ENCODE data around the gene NUDC. TPM values are rescaled to one million over a fixed set of nuclear protein-coding genes. Genes with fewer than 3 reads are reported as not detected.
A peak's percentile ranks its signal among the peaks of the same experiment; 100 is the strongest.

NUDC gene
- total and polyA plus RNA-seq, 9 of the 15 experiments (the other 6 are each of a cell fraction or from before 2014, with no cell fraction given): 9.8 to 234 (median 149) TPM

DNA sequence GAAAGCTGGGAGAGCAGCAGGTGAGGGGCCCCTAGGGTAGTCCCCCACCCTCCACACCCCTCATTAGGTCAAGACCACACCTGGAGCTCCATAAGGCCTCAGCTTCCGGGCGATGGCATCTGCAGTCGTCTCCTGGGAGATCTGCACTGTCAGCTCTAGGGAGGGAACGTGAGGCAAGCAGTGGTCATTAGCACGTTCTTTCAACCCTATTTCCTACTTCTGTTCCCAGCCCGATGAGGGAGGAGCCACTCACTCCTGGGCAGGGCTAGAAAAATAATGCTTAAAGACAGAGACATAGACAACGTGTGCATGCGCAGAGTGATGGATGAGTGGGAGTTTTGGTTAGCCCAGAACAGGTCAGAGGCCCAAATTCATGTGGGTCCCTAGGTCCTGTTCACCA, 29.1 kb downstream of the NUDC start (continued):
- TF ChIP-seq CTCF (IDR thresholded peaks at IDR 0.05 in 2 of 3, conservative IDR thresholded peaks at IDR 0.05 in 1 of 3; ENCODE audit: insufficient read depth in 2 of 3, low read depth in 1 of 3, low read length in 3 of 3): no peak
- TF ChIP-seq CBX8 (IDR thresholded peaks at IDR 0.05; ENCODE audit: borderline replicate concordance, extremely low read depth, low read depth, low read length, poor library complexity, severe bottlenecking): no peak
- no peak for TF ChIP-seq MCM2 (IDR thresholded peaks at IDR 0.05; ENCODE audit: low read depth)
- no peak for TF ChIP-seq HDAC6 (IDR thresholded peaks at IDR 0.05; ENCODE audit: low read depth, low read length)
- TF ChIP-seq CREM (IDR thresholded peaks at IDR 0.05; ENCODE audit: low read depth): 0 out of 2 replicates have a peak, but pooled peaks have one; percentile 15
- TF ChIP-seq U2AF2 (optimal IDR thresholded peaks at IDR 0.05; ENCODE audit: low read depth, low read length): no peak
- TF ChIP-seq HOXB6 (CRISPR knock-in tag; IDR thresholded peaks at IDR 0.05; ENCODE audit: borderline replicate concordance): no peak
- no peak for TF ChIP-seq KHSRP (IDR thresholded peaks at IDR 0.05)
- TF ChIP-seq, protein P1, sequence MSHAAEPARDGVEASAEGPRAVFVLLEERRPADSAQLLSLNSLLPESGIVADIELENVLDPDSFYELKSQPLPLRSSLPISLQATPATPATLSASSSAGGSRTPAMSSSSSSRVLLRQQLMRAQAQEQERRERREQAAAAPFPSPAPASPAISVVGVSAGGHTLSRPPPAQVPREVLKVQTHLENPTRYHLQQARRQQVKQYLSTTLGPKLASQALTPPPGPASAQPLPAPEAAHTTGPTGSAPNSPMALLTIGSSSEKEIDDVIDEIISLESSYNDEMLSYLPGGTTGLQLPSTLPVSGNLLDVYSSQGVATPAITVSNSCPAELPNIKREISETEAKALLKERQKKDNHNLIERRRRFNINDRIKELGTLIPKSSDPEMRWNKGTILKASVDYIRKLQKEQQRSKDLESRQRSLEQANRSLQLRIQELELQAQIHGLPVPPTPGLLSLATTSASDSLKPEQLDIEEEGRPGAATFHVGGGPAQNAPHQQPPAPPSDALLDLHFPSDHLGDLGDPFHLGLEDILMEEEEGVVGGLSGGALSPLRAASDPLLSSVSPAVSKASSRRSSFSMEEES (CRISPR knock-in tag; IDR thresholded peaks at IDR 0.05): no peak
- TF ChIP-seq ZNF384 (IDR thresholded peaks at IDR 0.05; ENCODE audit: low read depth, low read length): no peak
- TF ChIP-seq CHCHD3 (CRISPR knock-in tag; IDR thresholded peaks at IDR 0.05): no peak
- TF ChIP-seq LCOR (CRISPR knock-in tag; IDR thresholded peaks at IDR 0.05): no peak
- TF ChIP-seq MAFG (tag; conservative IDR thresholded peaks at IDR 0.05): peak; percentile 36; the same call in 1 of the 2 replicates
- TF ChIP-seq ZFP91 (CRISPR knock-in tag; IDR thresholded peaks at IDR 0.05): no peak
- TF ChIP-seq, protein P2, sequence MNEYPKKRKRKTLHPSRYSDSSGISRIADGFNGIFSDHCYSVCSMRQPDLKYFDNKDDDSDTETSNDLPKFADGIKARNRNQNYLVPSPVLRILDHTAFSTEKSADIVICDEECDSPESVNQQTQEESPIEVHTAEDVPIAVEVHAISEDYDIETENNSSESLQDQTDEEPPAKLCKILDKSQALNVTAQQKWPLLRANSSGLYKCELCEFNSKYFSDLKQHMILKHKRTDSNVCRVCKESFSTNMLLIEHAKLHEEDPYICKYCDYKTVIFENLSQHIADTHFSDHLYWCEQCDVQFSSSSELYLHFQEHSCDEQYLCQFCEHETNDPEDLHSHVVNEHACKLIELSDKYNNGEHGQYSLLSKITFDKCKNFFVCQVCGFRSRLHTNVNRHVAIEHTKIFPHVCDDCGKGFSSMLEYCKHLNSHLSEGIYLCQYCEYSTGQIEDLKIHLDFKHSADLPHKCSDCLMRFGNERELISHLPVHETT (CRISPR knock-in tag; conservative IDR thresholded peaks at IDR 0.05 in 1 of 2, IDR thresholded peaks at IDR 0.05 in 1 of 2): no peak
- no peak for TF ChIP-seq WHSC1 (IDR thresholded peaks at IDR 0.05; ENCODE audit: low read length)
- no peak for TF ChIP-seq RBFOX2 (IDR thresholded peaks at IDR 0.05; ENCODE audit: low read depth, low read length)
- TF ChIP-seq MITF (IDR thresholded peaks at IDR 0.05): no peak
- TF ChIP-seq ZNF316 (IDR thresholded peaks at IDR 0.05): peak; percentile 79
- TF ChIP-seq POLR2AphosphoS5 (IDR thresholded peaks at IDR 0.05; ENCODE audit: control insufficient read depth, insufficient read depth, low read depth, low read length): no peak
- TF ChIP-seq MCM7 (IDR thresholded peaks at IDR 0.05): no peak
